ENCODE data around the gene CASZ1. TPM values are rescaled to one million over a fixed set of nuclear protein-coding genes. Genes with fewer than 3 reads are reported as not detected.

CASZ1 gene
- total RNA-seq, 1 donor from 2014 or later = 18.3 TPM

GRCh38 chr1:10625076-10625475, 171.4 kb downstream of the CASZ1 start:
- Mint-ChIP-seq H3K36me3 (ENCODE audit: unreplicated experiment) (no peaks in the 10 kb centered on the region), H3K9me3 (ENCODE audit: unreplicated experiment) (peaks cover 4% of the 10 kb centered on the region), H3K27ac (ENCODE audit: unreplicated experiment) (no peak overlapping the region), H3K27me3 (ENCODE audit: unreplicated experiment) (peaks cover 7% of the 10 kb centered on the region), H3K4me1 (ENCODE audit: low read depth, unreplicated experiment) (peaks cover 14% of the 10 kb centered on the region), H3K4me3 (ENCODE audit: unreplicated experiment) (no peak overlapping the region)
- DNase-seq = no peak
- TF ChIP-seq CTCF (IDR thresholded peaks at IDR 0.05; ENCODE audit: partially characterized antibody, unreplicated experiment) = no peak

GRCh38 chr1:10624256-10625050, 172.0 kb downstream of the CASZ1 start:
- Mint-ChIP-seq H3K4me3 (ENCODE audit: unreplicated experiment) (no peak overlapping the region), H3K27me3 (ENCODE audit: unreplicated experiment) (peaks cover 7% of the 10 kb centered on the region), H3K9me3 (ENCODE audit: unreplicated experiment) (peaks cover 4% of the 10 kb centered on the region), H3K27ac (ENCODE audit: unreplicated experiment) (no peak overlapping the region), H3K4me1 (ENCODE audit: low read depth, unreplicated experiment) (peaks cover 14% of the 10 kb centered on the region), H3K36me3 (ENCODE audit: unreplicated experiment) (no peaks in the 10 kb centered on the region)
- TF ChIP-seq CTCF (IDR thresholded peaks at IDR 0.05; ENCODE audit: partially characterized antibody, unreplicated experiment) = no peak
- no peak for DNase-seq

GRCh38 chr1:10623686-10624145, 172.7 kb downstream of the CASZ1 start:
- Mint-ChIP-seq H3K4me1 (ENCODE audit: low read depth, unreplicated experiment) (peaks cover 14% of the 10 kb centered on the region), H3K9me3 (ENCODE audit: unreplicated experiment) (peaks cover 4% of the 10 kb centered on the region), H3K27ac (ENCODE audit: unreplicated experiment) (no peak overlapping the region), H3K27me3 (ENCODE audit: unreplicated experiment) (peaks cover 7% of the 10 kb centered on the region), H3K36me3 (ENCODE audit: unreplicated experiment) (no peaks in the 10 kb centered on the region), H3K4me3 (ENCODE audit: unreplicated experiment) (no peak overlapping the region)
- TF ChIP-seq CTCF (IDR thresholded peaks at IDR 0.05; ENCODE audit: partially characterized antibody, unreplicated experiment) = no peak
- DNase-seq = no peak

GRCh38 chr1:10622910-10623685, 173.3 kb downstream of the CASZ1 start:
- Mint-ChIP-seq H3K27me3 (ENCODE audit: unreplicated experiment) (peaks cover 7% of the 10 kb centered on the region), H3K9me3 (ENCODE audit: unreplicated experiment) (peaks cover 4% of the 10 kb centered on the region), H3K36me3 (ENCODE audit: unreplicated experiment) (no peaks in the 10 kb centered on the region), H3K27ac (ENCODE audit: unreplicated experiment) (no peak overlapping the region), H3K4me3 (ENCODE audit: unreplicated experiment) (no peak overlapping the region), H3K4me1 (ENCODE audit: low read depth, unreplicated experiment) (peaks cover 14% of the 10 kb centered on the region)
- DNase-seq = no peak
- no peak for TF ChIP-seq CTCF (IDR thresholded peaks at IDR 0.05; ENCODE audit: partially characterized antibody, unreplicated experiment)

- DNase-seq = no peak
- Mint-ChIP-seq H3K4me3 (ENCODE audit: unreplicated experiment) (no peak overlapping the region), H3K36me3 (ENCODE audit: unreplicated experiment) (no peaks in the 10 kb centered on the region), H3K27ac (ENCODE audit: unreplicated experiment) (no peak overlapping the region), H3K27me3 (ENCODE audit: unreplicated experiment) (peaks cover 8% of the 10 kb centered on the region), H3K9me3 (ENCODE audit: unreplicated experiment) (peaks cover 4% of the 10 kb centered on the region), H3K4me1 (ENCODE audit: low read depth, unreplicated experiment) (peaks cover 14% of the 10 kb centered on the region)
- TF ChIP-seq CTCF (IDR thresholded peaks at IDR 0.05; ENCODE audit: partially characterized antibody, unreplicated experiment) = no peak
Measured at GRCh38 chr1:10621906-10622305, 174.5 kb downstream of the CASZ1 start.
